HS-27A (cell line): ENCODE measurements around the gene MMRN1.
A peak's percentile ranks its signal among the peaks of the same experiment; 100 is the strongest.

Experiments
- DNase-seq: peaks from one replicate; pipeline ENCODE4 v3.0.0-alpha.2; 2012; ENCODE audit warnings: low read depth, missing footprints

Gene MMRN1

GRCh38 chr4:89894649-89895550 is at the start of gene MMRN1:
Gene MMRN1, plus strand, starts transcription at chr4:89894854. Its CDS starts 118 bp downstream, at chr4:89894972.
- no peak for DNase-seq

GRCh38 chr4:89847571-89848325 is 46.9 kb upstream of the MMRN1 start:
- no peak for DNase-seq

GRCh38 chr4:89855236-89855635 is 39.4 kb upstream of the MMRN1 start:
- no peak for DNase-seq

- DNase-seq: no peak
These were observed 33.7 kb upstream of the MMRN1 start for GRCh38 chr4:89860971-89861370.

GRCh38 chr4:89863533-89863932 is 31.1 kb upstream of the MMRN1 start:
- no peak for DNase-seq

- DNase-seq: no peak
These were observed 26.4 kb upstream of the MMRN1 start for GRCh38 chr4:89868276-89868675.

- DNase-seq: no peak
These were observed 25.6 kb upstream of the MMRN1 start for GRCh38 chr4:89868999-89869589.

GRCh38 chr4:89871211-89871610 is 23.4 kb upstream of the MMRN1 start:
- no peak for DNase-seq

GRCh38 chr4:89876548-89876947 is 18.1 kb upstream of the MMRN1 start:
- no peak for DNase-seq

GRCh38 chr4:89878611-89879010 is 16.0 kb upstream of the MMRN1 start:
- DNase-seq: no peak

GRCh38 chr4:89879215-89879614 is 15.4 kb upstream of the MMRN1 start:
- DNase-seq: no peak

- DNase-seq: no peak
These were observed 5.4 kb upstream of the MMRN1 start for GRCh38 chr4:89889289-89889688.

- DNase-seq: no peak
These were observed 3.2 kb downstream of the MMRN1 start for GRCh38 chr4:89897867-89898266.

GRCh38 chr4:89898304-89898716 is 3.7 kb downstream of the MMRN1 start:
- no peak for DNase-seq

GRCh38 chr4:89899152-89899551 is 4.5 kb downstream of the MMRN1 start:
- no peak for DNase-seq

- no peak for DNase-seq
These were observed 5.2 kb downstream of the MMRN1 start for GRCh38 chr4:89899854-89900253.

- DNase-seq: peak; percentile 9
These were observed 7.3 kb downstream of the MMRN1 start for GRCh38 chr4:89901808-89902431.

GRCh38 chr4:89904524-89904923 is 9.9 kb downstream of the MMRN1 start:
- DNase-seq: no peak

GRCh38 chr4:89906316-89906715 is 11.7 kb downstream of the MMRN1 start:
- DNase-seq: no peak

GRCh38 chr4:89906777-89907521 is 12.3 kb downstream of the MMRN1 start:
- no peak for DNase-seq

GRCh38 chr4:89909889-89910288 is 15.2 kb downstream of the MMRN1 start:
- no peak for DNase-seq

- no peak for DNase-seq
These were observed 19.0 kb downstream of the MMRN1 start for GRCh38 chr4:89913623-89914022.
